H9 (cell line): ENCODE measurements around the gene TAF13. TPM values are rescaled to one million over a fixed set of nuclear protein-coding genes. Genes with fewer than 3 reads are reported as not detected.

Experiments used
- DNase-seq: peaks from one replicate; pipeline ENCODE4 v3.0.0-alpha.2; 2017
- H2AFZ ChIP-seq: one replicate; pipeline ENCODE4 v1.6.1; 2013; ENCODE audit warnings: mild to moderate bottlenecking, low read length, control low read depth, moderate library complexity
- H2AK5ac ChIP-seq: 2 replicates; pipeline ENCODE4 v1.6.1; 2013; ENCODE audit warnings: low read length, control low read depth, mixed read lengths; ENCODE audit not compliant: insufficient read length
- H2BK120ac ChIP-seq: one replicate; pipeline ENCODE4 v1.6.1; 2013; ENCODE audit warnings: low read depth, mild to moderate bottlenecking, low read length, control low read depth, inconsistent platforms; ENCODE audit not compliant: poor library complexity, severe bottlenecking
- H2BK12ac ChIP-seq: 2 replicates; pipeline ENCODE4 v1.6.1; 2013; ENCODE audit warnings: low read length, control low read depth, mixed read lengths, low read depth; ENCODE audit not compliant: insufficient read length
- H2BK15ac ChIP-seq: 2 replicates; pipeline ENCODE4 v1.6.1; 2013; ENCODE audit warnings: low read depth, low read length, control low read depth
- H2BK20ac ChIP-seq: one replicate; pipeline ENCODE4 v1.6.1; 2013; ENCODE audit warnings: low read depth, mild to moderate bottlenecking, low read length, control low read depth, inconsistent platforms; ENCODE audit not compliant: poor library complexity, severe bottlenecking
- H2BK5ac ChIP-seq: 2 replicates; pipeline ENCODE4 v1.6.1; 2013; ENCODE audit warnings: low read length, control low read depth, mixed read lengths; ENCODE audit not compliant: insufficient read length
- H3K14ac ChIP-seq: 2 replicates; pipeline ENCODE4 v1.6.1; 2013; ENCODE audit warnings: low read length, control low read depth; ENCODE audit not compliant: insufficient read depth
- H3K18ac ChIP-seq: 2 replicates; pipeline ENCODE4 v1.6.1; 2013; ENCODE audit warnings: low read depth, mild to moderate bottlenecking, mixed read lengths, low read length, control low read depth; ENCODE audit not compliant: insufficient read length
- H3K23ac ChIP-seq: 2 replicates; pipeline ENCODE4 v1.6.1; 2013; ENCODE audit warnings: low read length, control low read depth, mixed read lengths, low read depth; ENCODE audit not compliant: insufficient read length
- H3K23me2 ChIP-seq: 2 replicates; pipeline ENCODE4 v1.6.1; 2013; ENCODE audit warnings: low read depth, mild to moderate bottlenecking, mixed read lengths, low read length, control low read depth; ENCODE audit not compliant: insufficient read length, poor library complexity, severe bottlenecking
- H3K27ac ChIP-seq: 2 replicates; pipeline ENCODE4 v1.5.1; 2013; ENCODE audit warnings: low read length, control low read depth, mixed read lengths, low read depth; ENCODE audit not compliant: insufficient read length
- H3K27me3 ChIP-seq: 2 replicates; pipeline ENCODE4 v1.6.1; 2013; ENCODE audit warnings: low read length, control low read depth, inconsistent platforms; ENCODE audit not compliant: insufficient read depth
- H3K4ac ChIP-seq: 2 replicates; pipeline ENCODE4 v1.6.1; 2013; ENCODE audit warnings: low read depth, mild to moderate bottlenecking, control low read depth, inconsistent platforms, low read length, moderate library complexity
- H3K4me1 ChIP-seq: 2 replicates; pipeline ENCODE4 v1.6.1; 2013; ENCODE audit warnings: low read length, control low read depth, inconsistent platforms; ENCODE audit not compliant: insufficient read depth
- H3K4me2 ChIP-seq: 2 replicates; pipeline ENCODE4 v1.6.1; 2013; ENCODE audit warnings: low read length, control low read depth, mixed read lengths; ENCODE audit not compliant: insufficient read length, insufficient read depth
- H3K56ac ChIP-seq: 2 replicates; pipeline ENCODE4 v1.6.1; 2013; ENCODE audit warnings: low read depth, mild to moderate bottlenecking, mixed read lengths, low read length, control low read depth; ENCODE audit not compliant: insufficient read length
- H3K79me1 ChIP-seq: 2 replicates; pipeline ENCODE4 v1.6.1; 2013; ENCODE audit warnings: low read depth, mild to moderate bottlenecking, moderate library complexity, low read length, control low read depth, inconsistent platforms; ENCODE audit not compliant: insufficient read depth, poor library complexity, severe bottlenecking
- H3K79me2 ChIP-seq: 2 replicates; pipeline ENCODE4 v1.6.1; 2013; ENCODE audit warnings: low read length, control low read depth, inconsistent platforms; ENCODE audit not compliant: insufficient read depth
- H3K9ac ChIP-seq: 2 replicates; pipeline ENCODE4 v1.6.1; 2013; ENCODE audit warnings: low read length, control low read depth, mixed read lengths; ENCODE audit not compliant: insufficient read length; ENCODE audit errors: extremely low read depth
- H3K9me3 ChIP-seq: one replicate; pipeline ENCODE4 v1.6.1; 2013; ENCODE audit warnings: low read depth, low read length, inconsistent platforms; ENCODE audit not compliant: control insufficient read depth
- H3T11ph ChIP-seq: one replicate; pipeline ENCODE4 v1.6.1; 2013; ENCODE audit warnings: mild to moderate bottlenecking, low read length, control low read depth, inconsistent platforms
- H4K20me1 ChIP-seq: one replicate; pipeline ENCODE4 v1.6.1; 2013; ENCODE audit not compliant: control insufficient read depth, insufficient read length, insufficient read depth
- H4K5ac ChIP-seq: 2 replicates; pipeline ENCODE4 v1.6.1; 2013; ENCODE audit warnings: low read depth, mild to moderate bottlenecking, mixed read lengths, low read length, control low read depth; ENCODE audit not compliant: insufficient read length
- H4K8ac ChIP-seq: replicated peaks from 2 replicates; pipeline ENCODE4 v1.6.1; 2013; ENCODE audit warnings: low read length, control low read depth, mixed read lengths, low read depth; ENCODE audit not compliant: insufficient read length
- H4K91ac ChIP-seq: 2 replicates; pipeline ENCODE4 v1.6.1; 2013; ENCODE audit warnings: low read depth, mild to moderate bottlenecking, moderate library complexity, mixed read lengths, low read length, control low read depth; ENCODE audit not compliant: insufficient read length
- H3K27ac Mint-ChIP-seq, 3 experiments: 2 replicates in 2 of 3; 3 replicates in 1 of 3; pipeline ENCODE4 v1.8.0; 2020 to 2021; ENCODE audit warnings: mixed read lengths in 3 of 3, mild to moderate bottlenecking in 1 of 3, moderate library complexity in 1 of 3
- H3K27me3 Mint-ChIP-seq: 2 replicates; pipeline ENCODE4 v1.8.0; 2021; ENCODE audit warnings: low read depth, mild to moderate bottlenecking, moderate library complexity, mixed read lengths
- H3K36me3 Mint-ChIP-seq, 3 experiments: 2 replicates in 2 of 3; 3 replicates in 1 of 3; pipeline ENCODE4 v1.8.0; 2020 to 2021; ENCODE audit warnings: low read depth in 3 of 3, mixed read lengths in 3 of 3; ENCODE audit not compliant: insufficient read depth in 1 of 3
- H3K4me1 Mint-ChIP-seq, 2 experiments: 2 replicates each; pipeline ENCODE4 v1.8.0; 2020; ENCODE audit warnings: mixed read lengths in 2 of 2
- H3K4me3 Mint-ChIP-seq, 2 experiments: 2 replicates in 1 of 2; 3 replicates in 1 of 2; pipeline ENCODE4 v1.8.0; 2020 to 2021; ENCODE audit warnings: mild to moderate bottlenecking in 2 of 2, mixed read lengths in 2 of 2, moderate library complexity in 1 of 2
- H3K9me3 Mint-ChIP-seq, 2 experiments: 2 replicates in 1 of 2; 3 replicates in 1 of 2; pipeline ENCODE4 v1.8.0; 2020; ENCODE audit warnings: mild to moderate bottlenecking in 2 of 2, mixed read lengths in 2 of 2, moderate library complexity in 1 of 2
- total RNA-seq: library from RNA; stranded (reverse); gene quantifications from 2 replicates; pipeline ENCODE4 v1.2.1, GENCODE V29; 2021
- TF ChIP-seq, protein P1 (sequence below): fragments of 200-600 bp; sonication (generic); conservative IDR thresholded peaks from 3 replicates; pipeline ENCODE4 v1.8.0; 2021; ENCODE audit warnings: antibody characterized with exemption, mild to moderate bottlenecking

Gene TAF13
- total RNA-seq, 1 experiment from 2014 or later, result 50.9 TPM

DNA sequence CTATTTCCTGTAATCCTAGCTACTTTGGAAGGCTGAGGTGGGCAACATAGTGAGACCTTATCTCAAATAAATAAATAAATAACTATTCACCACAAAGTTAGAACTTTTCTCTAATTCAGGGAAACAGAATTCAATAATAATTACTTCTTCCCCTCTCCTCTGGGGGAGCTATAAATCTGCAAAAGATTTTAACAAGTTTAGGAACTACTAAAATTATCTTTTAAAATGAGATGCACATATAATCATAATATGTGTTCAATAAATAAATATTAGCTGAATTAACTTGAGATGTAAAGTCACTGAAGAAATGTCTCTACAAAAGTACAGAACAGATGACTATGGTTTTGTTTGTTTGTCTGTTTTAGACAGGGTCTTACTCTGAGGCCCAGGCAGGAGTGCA, 48.0 kb downstream of the TAF13 start:
- no peak overlapping the region for H4K5ac ChIP-seq
- H3K27me3 ChIP-seq, result no peaks in the 10 kb centered on the region
- H3K4me3 Mint-ChIP-seq, result no peak overlapping the region
- no peak overlapping the region for H2AFZ ChIP-seq
- no peaks in the 10 kb centered on the region for H3K9me3 ChIP-seq
- no peak overlapping the region for H2BK20ac ChIP-seq
- no peaks in the 10 kb centered on the region for H3K27me3 Mint-ChIP-seq
- no peaks in the 10 kb centered on the region for H3K4me1 Mint-ChIP-seq
- H3K18ac ChIP-seq, result no peak overlapping the region
- no peak overlapping the region for H3K56ac ChIP-seq
- no peaks in the 10 kb centered on the region for H3K79me1 ChIP-seq
- no peak overlapping the region for H3K4me2 ChIP-seq
- no peak overlapping the region for H2AK5ac ChIP-seq
- no peak overlapping the region for H2BK5ac ChIP-seq
- H4K8ac ChIP-seq, result no peak overlapping the region
- no peak overlapping the region for H2BK120ac ChIP-seq
- no peaks in the 10 kb centered on the region for H3K36me3 Mint-ChIP-seq
- H3K4ac ChIP-seq, result no peak overlapping the region
- H3K9me3 Mint-ChIP-seq, result no peaks in the 10 kb centered on the region
- H4K91ac ChIP-seq, result no peak overlapping the region
- no peaks in the 10 kb centered on the region for H3K4me1 ChIP-seq
- TF ChIP-seq, protein P1, sequence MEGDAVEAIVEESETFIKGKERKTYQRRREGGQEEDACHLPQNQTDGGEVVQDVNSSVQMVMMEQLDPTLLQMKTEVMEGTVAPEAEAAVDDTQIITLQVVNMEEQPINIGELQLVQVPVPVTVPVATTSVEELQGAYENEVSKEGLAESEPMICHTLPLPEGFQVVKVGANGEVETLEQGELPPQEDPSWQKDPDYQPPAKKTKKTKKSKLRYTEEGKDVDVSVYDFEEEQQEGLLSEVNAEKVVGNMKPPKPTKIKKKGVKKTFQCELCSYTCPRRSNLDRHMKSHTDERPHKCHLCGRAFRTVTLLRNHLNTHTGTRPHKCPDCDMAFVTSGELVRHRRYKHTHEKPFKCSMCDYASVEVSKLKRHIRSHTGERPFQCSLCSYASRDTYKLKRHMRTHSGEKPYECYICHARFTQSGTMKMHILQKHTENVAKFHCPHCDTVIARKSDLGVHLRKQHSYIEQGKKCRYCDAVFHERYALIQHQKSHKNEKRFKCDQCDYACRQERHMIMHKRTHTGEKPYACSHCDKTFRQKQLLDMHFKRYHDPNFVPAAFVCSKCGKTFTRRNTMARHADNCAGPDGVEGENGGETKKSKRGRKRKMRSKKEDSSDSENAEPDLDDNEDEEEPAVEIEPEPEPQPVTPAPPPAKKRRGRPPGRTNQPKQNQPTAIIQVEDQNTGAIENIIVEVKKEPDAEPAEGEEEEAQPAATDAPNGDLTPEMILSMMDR, result peak; percentile 40
- H3K14ac ChIP-seq, result no peak overlapping the region
- no peak overlapping the region for H3T11ph ChIP-seq
- H3K27ac ChIP-seq, result no peak overlapping the region
- H2BK12ac ChIP-seq, result no peak overlapping the region
- no peak overlapping the region for H3K9ac ChIP-seq
- DNase-seq, result no peak
- H3K23ac ChIP-seq, result no peak overlapping the region
- no peaks in the 10 kb centered on the region for H3K23me2 ChIP-seq
- no peaks in the 10 kb centered on the region for H4K20me1 ChIP-seq
- no peak overlapping the region for H3K27ac Mint-ChIP-seq
- H3K79me2 ChIP-seq, result no peaks in the 10 kb centered on the region
- H2BK15ac ChIP-seq, result no peak overlapping the region
